Sigmoid colon (tissue), 4 donors: Measurements from ENCODE around the gene TBC1D20.

Experiments
- CTCF ChIP-seq, 4 experiments: fragments of 450-650 bp in 3 of 4; fragments of 200-600 bp in 1 of 4; IDR thresholded peaks; one replicate each; pipeline ENCODE4 v1.5.1; 2016 to 2019; ENCODE audit warnings: antibody characterized with exemption in 4 of 4, mild to moderate bottlenecking in 3 of 4, moderate library complexity in 2 of 4
- EP300 ChIP-seq, 4 donors: sonication (generic); formaldehyde crosslinking; IDR thresholded peaks; one replicate each; pipeline ENCODE4 v1.6.1; 2017; ENCODE audit warnings: antibody characterized with exemption in 4 of 4
- POLR2AphosphoS5 ChIP-seq, 4 donors: sonication (generic); formaldehyde crosslinking; IDR thresholded peaks; one replicate each; pipeline ENCODE4 v1.6.1; 2017; ENCODE audit warnings: antibody characterized with exemption in 4 of 4

GRCh38 chr20:460180-460579 is 2.2 kb downstream of the TBC1D20 start:
- TF ChIP-seq CTCF (IDR thresholded peaks at IDR 0.05) (no peak), EP300 (IDR thresholded peaks at IDR 0.05) (no peak), POLR2AphosphoS5 (IDR thresholded peaks at IDR 0.05) (no peak)
